NCI-H82 (cell line): Measurements from ENCODE around the gene FAM161B.
"Not testable (repeated sequence)": the region's sequence is repeated elsewhere in the genome, so short reads cannot be mapped to it uniquely, and the experiment has no call there.

ENCODE experiments used
- DNase-seq: peaks from one replicate; lab custom pipeline; 2025; lab: John Stamatoyannopoulos, UW

Gene FAM161B

GRCh38 chr14:73949752-73950734 is at the start of gene FAM161B, which contains the start of gene COQ6:
Gene FAM161B, minus strand, starts transcription at chr14:73950094. Its CDS starts 68 bp downstream, at chr14:73950026.
Gene COQ6, plus strand, starts transcription at chr14:73950302. Its CDS starts 31 bp downstream, at chr14:73950333.
- DNase-seq = peak; percentile 95

- DNase-seq = no peak
These were observed 48.8 kb upstream of the FAM161B start for GRCh38 chr14:73998726-73999125.

GRCh38 chr14:73997944-73998447 is 48.1 kb upstream of the FAM161B start:
- no peak for DNase-seq

- DNase-seq = no peak
These were observed 47.4 kb upstream of the FAM161B start for GRCh38 chr14:73997108-73997943.

GRCh38 chr14:73996731-73997107 is 46.8 kb upstream of the FAM161B start:
- no peak for DNase-seq

GRCh38 chr14:73995977-73996378 is 46.1 kb upstream of the FAM161B start:
- no peak for DNase-seq

GRCh38 chr14:73994926-73995325 is 45.0 kb upstream of the FAM161B start:
- DNase-seq = not testable (repeated sequence)

GRCh38 chr14:73991092-73991491 is 41.2 kb upstream of the FAM161B start:
- DNase-seq = no peak

GRCh38 chr14:73988656-73989055 is 38.8 kb upstream of the FAM161B start:
- DNase-seq = not testable (repeated sequence)

GRCh38 chr14:73988065-73988464 is 38.2 kb upstream of the FAM161B start:
- DNase-seq = no peak

- DNase-seq = no peak
These were observed 28.0 kb upstream of the FAM161B start for GRCh38 chr14:73977896-73978295.

- DNase-seq = peak; percentile 45
These were observed 26.2 kb upstream of the FAM161B start for GRCh38 chr14:73976125-73976524.

- peak; percentile 90 for DNase-seq
These were observed 23.6 kb upstream of the FAM161B start for GRCh38 chr14:73973497-73973896.

GRCh38 chr14:73968885-73969284 is 19.0 kb upstream of the FAM161B start:
- no peak for DNase-seq

- DNase-seq = no peak
These were observed 15.3 kb upstream of the FAM161B start for GRCh38 chr14:73965216-73965615.

- no peak for DNase-seq
These were observed 11.3 kb upstream of the FAM161B start for GRCh38 chr14:73961192-73961591.

GRCh38 chr14:73958591-73958990 is 8.7 kb upstream of the FAM161B start:
- no peak for DNase-seq

- DNase-seq = no peak
These were observed 5.8 kb upstream of the FAM161B start for GRCh38 chr14:73955674-73956073.

GRCh38 chr14:73953731-73954130 is 3.8 kb upstream of the FAM161B start:
- DNase-seq = no peak

GRCh38 chr14:73945159-73945670 is 4.7 kb downstream of the FAM161B start:
- no peak for DNase-seq

- no peak for DNase-seq
These were observed 5.3 kb downstream of the FAM161B start for GRCh38 chr14:73944432-73945158.
